Body of pancreas (tissue), 4 donors: ENCODE measurements around the gene ADRM1. TPM values are rescaled to one million over a fixed set of nuclear protein-coding genes. Genes with fewer than 3 reads are reported as not detected.

ENCODE experiments used
- ATAC-seq: fragments of 150-250 bp; one replicate; pipeline ENCODE4 v1.9.1; 2016
- DNase-seq, 4 donors: peaks; one replicate each; pipeline ENCODE4 v3.0.0-alpha.2; 2019
- H3K27ac ChIP-seq, 4 donors: fragments of 200-600 bp; sonication (generic); 1 replicate in 3 of 4; 2 replicates in 1 of 4; pipeline versions ENCODE4 v1.5.1 to v1.6.1; 2016 to 2019; ENCODE audit warnings: mild to moderate bottlenecking in 1 of 4, mixed read lengths in 1 of 4, moderate library complexity in 1 of 4
- H3K27me3 ChIP-seq, 2 donors: fragments of 200-600 bp; sonication (generic); one replicate each; pipeline ENCODE4 v1.6.0; 2016; ENCODE audit warnings: mild to moderate bottlenecking in 1 of 2
- H3K36me3 ChIP-seq, 2 donors: fragments of 200-600 bp; sonication (generic); replicated peaks in 1 of 2; 2 replicates each; pipeline ENCODE4 v1.5.1; 2016; ENCODE audit warnings: low read depth in 2 of 2; ENCODE audit not compliant: insufficient read depth in 1 of 2
- H3K4me1 ChIP-seq: fragments of 200-600 bp; sonication (generic); one replicate; pipeline ENCODE4 v1.6.0; 2016
- H3K4me3 ChIP-seq, 2 donors: fragments of 200-600 bp; sonication (generic); 1 replicate in 1 of 2; 2 replicates in 1 of 2; pipeline ENCODE4 v1.5.1; 2016 to 2019
- H3K9me3 ChIP-seq, 3 donors: fragments of 200-600 bp; sonication (generic); 1 replicate in 2 of 3; 2 replicates in 1 of 3; pipeline ENCODE4 v1.5.1; 2016
- CTCF ChIP-seq, 7 experiments: fragments of 450-650 bp in 4 of 7; fragments of 200-600 bp in 3 of 7; sonication (generic) in 3 of 7; IDR thresholded peaks; one replicate each; pipeline ENCODE4 v1.5.1; 2016 to 2019; ENCODE audit warnings: antibody characterized with exemption in 7 of 7
- POLR2A ChIP-seq, 3 donors: fragments of 450-650 bp; IDR thresholded peaks; one replicate each; pipeline ENCODE4 v1.6.1; 2016; ENCODE audit warnings: antibody characterized with exemption in 3 of 3, mild to moderate bottlenecking in 2 of 3
- WGBS, 2 donors: methylation state at CpG; one replicate each; pipeline ENCODE4 v1.1.5; 2017; 5-methylcytosine and 5-hydroxymethylcytosine counted together
- intact Hi-C: fragments of 100-400 bp; cut with DNase I; formaldehyde crosslinking; loops from one replicate; pipeline ENCODE4 v1.15.1; 2023
- total RNA-seq, 2 donors: library from RNA; depleted of rRNA; stranded (reverse); fragments of >200 nt; gene quantifications; one replicate each; pipeline ENCODE4 v1.1.0, GENCODE V29; 2016

Gene ADRM1
- total RNA-seq, 2 donors from 2014 or later, result 79.9 to 104 TPM

DNA sequence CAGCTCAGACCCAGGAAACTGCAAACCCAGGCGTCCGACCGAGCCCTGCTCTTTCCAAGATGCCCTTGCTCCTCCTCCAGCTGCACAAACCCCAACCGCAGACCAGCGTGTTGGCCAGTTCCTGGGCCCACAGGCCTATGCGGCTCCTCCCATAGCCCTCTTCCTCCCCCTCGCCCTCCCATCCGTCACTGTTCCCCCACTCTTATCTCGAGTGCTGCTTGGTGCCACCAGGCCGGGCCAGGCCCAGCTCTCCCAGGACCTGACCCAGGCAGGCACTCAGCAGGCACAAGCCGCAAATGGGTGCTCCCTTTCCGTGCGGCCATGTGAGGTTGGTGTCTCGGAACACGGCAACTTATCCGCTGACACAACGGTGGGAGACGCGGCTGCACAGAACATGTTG, 28.6 kb downstream of the ADRM1 start:
- H3K4me1 ChIP-seq, result no peaks in the 10 kb centered on the region
- TF ChIP-seq CTCF (IDR thresholded peaks at IDR 0.05) (no peak), POLR2A (IDR thresholded peaks at IDR 0.05) (no peak)
- H3K9me3 ChIP-seq, result no peaks in the 10 kb centered on the region
- DNase-seq (no peak), ATAC-seq (no peak)
- peaks cover 0 to 28% of the 10 kb centered on the region in 2 donors for H3K36me3 ChIP-seq
- H3K27ac ChIP-seq, result no peak overlapping the region
- H3K4me3 ChIP-seq, result no peak overlapping the region
- no peaks in the 10 kb centered on the region for H3K27me3 ChIP-seq
- WGBS, 2 donors, result 90 to 95% methylated on average over 17 to 19 of the region's 19 CpGs
- intact Hi-C loops, result no loop called here

- no peaks in the 10 kb centered on the region for H3K9me3 ChIP-seq
- H3K27ac ChIP-seq, result no peak overlapping the region
- WGBS, 2 donors, result 60 to 83% methylated on average over 1 to 13 of the region's 16 CpGs
- intact Hi-C loops, result no loop called here
- no peak overlapping the region for H3K4me3 ChIP-seq
- no peaks in the 10 kb centered on the region for H3K27me3 ChIP-seq
- H3K36me3 ChIP-seq, result peaks cover 0 to 27% of the 10 kb centered on the region in 2 donors
- no peak for TF ChIP-seq POLR2A (IDR thresholded peaks at IDR 0.05)
- no peaks in the 10 kb centered on the region for H3K4me1 ChIP-seq
- no peak for DNase-seq
- ATAC-seq, result no peak
These were observed 29.6 kb downstream of the ADRM1 start for GRCh38 chr20:62332421-62332820.

DNA sequence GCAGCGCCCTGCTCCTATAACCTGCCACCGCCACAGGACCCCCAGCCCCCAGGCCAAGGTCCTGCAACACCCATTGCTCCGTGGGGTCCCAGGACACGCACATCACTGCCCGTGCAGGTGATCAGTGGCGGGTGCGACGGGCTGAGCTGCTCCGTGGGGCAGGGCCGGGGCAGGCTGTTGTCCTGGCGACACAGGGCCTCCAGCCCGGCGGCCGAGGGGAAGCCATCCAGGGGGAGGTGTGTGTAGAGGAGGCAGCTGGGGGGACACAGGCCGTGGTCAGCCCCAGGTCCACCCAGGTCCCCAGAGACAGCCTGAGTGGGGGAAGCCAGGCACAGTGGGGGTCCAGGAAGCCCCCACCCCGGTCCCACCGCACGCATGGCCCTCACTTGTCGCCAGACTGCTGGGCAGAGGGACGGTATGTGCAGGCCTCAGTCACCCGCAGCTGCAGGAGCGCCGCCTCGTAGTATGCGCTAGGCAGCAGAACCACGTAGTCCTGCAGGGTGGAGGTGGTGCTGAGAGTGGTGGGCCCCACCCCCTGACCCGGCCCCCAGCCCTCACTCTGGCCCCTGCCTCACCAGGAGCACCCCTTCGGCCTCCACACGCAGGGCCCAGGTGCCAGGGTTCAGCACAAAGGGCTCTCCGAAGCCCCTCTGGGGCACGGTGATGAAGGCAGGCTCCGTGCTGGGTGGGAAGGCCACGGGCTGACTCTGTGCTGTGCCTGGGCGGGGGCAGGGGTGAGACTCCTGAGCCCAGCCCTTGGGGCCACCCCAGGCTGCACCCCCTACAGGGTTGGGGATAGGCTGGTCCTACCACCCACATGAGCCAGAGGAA, 30.4 kb downstream of the ADRM1 start:
- no peak for TF ChIP-seq POLR2A (IDR thresholded peaks at IDR 0.05)
- Histone ChIP-seq H3K27me3 (no peaks in the 10 kb centered on the region), H3K9me3 (no peaks in the 10 kb centered on the region), H3K27ac (no peak overlapping the region), H3K4me3 (no peak overlapping the region), H3K36me3 (peaks cover 0 to 31% of the 10 kb centered on the region in 2 donors), H3K4me1 (no peaks in the 10 kb centered on the region)
- ATAC-seq, result no peak
- 91 to 100% methylated on average over 1 to 33 of the region's 34 CpGs for WGBS, 2 donors
- intact Hi-C loops, result no loop called here
- no peak for DNase-seq

- H3K9me3 ChIP-seq, result no peaks in the 10 kb centered on the region
- peaks cover 0 to 30% of the 10 kb centered on the region in 2 donors for H3K36me3 ChIP-seq
- H3K27me3 ChIP-seq, result no peaks in the 10 kb centered on the region
- no peak overlapping the region for H3K27ac ChIP-seq
- no peak for TF ChIP-seq POLR2A (IDR thresholded peaks at IDR 0.05)
- no peak for TF ChIP-seq CTCF (IDR thresholded peaks at IDR 0.05)
- no peak for DNase-seq
- no peaks in the 10 kb centered on the region for H3K4me1 ChIP-seq
- no peak overlapping the region for H3K4me3 ChIP-seq
- 80 to 86% methylated on average over 18 to 21 of the region's 37 CpGs for WGBS, 2 donors
- intact Hi-C loops, result no loop called here
- no peak for ATAC-seq
These were observed 31.2 kb downstream of the ADRM1 start for GRCh38 chr20:62333820-62334595.

- ATAC-seq (no peak), DNase-seq (no peak)
- intact Hi-C loops, result no loop called here
- no peak for TF ChIP-seq CTCF (IDR thresholded peaks at IDR 0.05)
- no peak for TF ChIP-seq POLR2A (IDR thresholded peaks at IDR 0.05)
- Histone ChIP-seq H3K9me3 (no peaks in the 10 kb centered on the region), H3K36me3 (peaks cover 0 to 30% of the 10 kb centered on the region in 2 donors), H3K27me3 (no peaks in the 10 kb centered on the region), H3K27ac (no peak overlapping the region), H3K4me1 (no peaks in the 10 kb centered on the region), H3K4me3 (no peak overlapping the region)
- WGBS, 2 donors, result 90% methylated on average over 11 of the region's 13 CpGs; no CpG with 5 or more reads in 1 of the 2 donors
These were observed 32.1 kb downstream of the ADRM1 start for GRCh38 chr20:62334881-62335280.
